Measurements from ENCODE around the gene GPR39.

Gene GPR39

GRCh38 chr2:132466428-132467028 lies 49.9 kb downstream of the GPR39 start:
- H2AFZ ChIP-seq = no peak overlapping the region
- H3K79me2 ChIP-seq = no peaks in the 10 kb centered on the region
- peaks cover 5% of the 10 kb centered on the region for H3K9me3 ChIP-seq (ENCODE audit: control insufficient read depth, low read length)
- H3K9ac ChIP-seq = no peak overlapping the region
- H3K4me3 ChIP-seq (ENCODE audit: low read depth, low read length) = no peak overlapping the region
- no peak overlapping the region for H3K4me2 ChIP-seq (ENCODE audit: low read length)
- TF ChIP-seq, protein P1, sequence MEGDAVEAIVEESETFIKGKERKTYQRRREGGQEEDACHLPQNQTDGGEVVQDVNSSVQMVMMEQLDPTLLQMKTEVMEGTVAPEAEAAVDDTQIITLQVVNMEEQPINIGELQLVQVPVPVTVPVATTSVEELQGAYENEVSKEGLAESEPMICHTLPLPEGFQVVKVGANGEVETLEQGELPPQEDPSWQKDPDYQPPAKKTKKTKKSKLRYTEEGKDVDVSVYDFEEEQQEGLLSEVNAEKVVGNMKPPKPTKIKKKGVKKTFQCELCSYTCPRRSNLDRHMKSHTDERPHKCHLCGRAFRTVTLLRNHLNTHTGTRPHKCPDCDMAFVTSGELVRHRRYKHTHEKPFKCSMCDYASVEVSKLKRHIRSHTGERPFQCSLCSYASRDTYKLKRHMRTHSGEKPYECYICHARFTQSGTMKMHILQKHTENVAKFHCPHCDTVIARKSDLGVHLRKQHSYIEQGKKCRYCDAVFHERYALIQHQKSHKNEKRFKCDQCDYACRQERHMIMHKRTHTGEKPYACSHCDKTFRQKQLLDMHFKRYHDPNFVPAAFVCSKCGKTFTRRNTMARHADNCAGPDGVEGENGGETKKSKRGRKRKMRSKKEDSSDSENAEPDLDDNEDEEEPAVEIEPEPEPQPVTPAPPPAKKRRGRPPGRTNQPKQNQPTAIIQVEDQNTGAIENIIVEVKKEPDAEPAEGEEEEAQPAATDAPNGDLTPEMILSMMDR (IDR thresholded peaks at IDR 0.05) = no peak
- no peaks in the 10 kb centered on the region for H3K4me1 ChIP-seq
- H3K36me3 ChIP-seq (ENCODE audit: control insufficient read depth, insufficient read depth, low read length) = no peaks in the 10 kb centered on the region
- H3K27ac ChIP-seq = no peak overlapping the region
- no peaks in the 10 kb centered on the region for H3K27me3 ChIP-seq (ENCODE audit: control insufficient read depth, insufficient read depth, low read length)

DNA sequence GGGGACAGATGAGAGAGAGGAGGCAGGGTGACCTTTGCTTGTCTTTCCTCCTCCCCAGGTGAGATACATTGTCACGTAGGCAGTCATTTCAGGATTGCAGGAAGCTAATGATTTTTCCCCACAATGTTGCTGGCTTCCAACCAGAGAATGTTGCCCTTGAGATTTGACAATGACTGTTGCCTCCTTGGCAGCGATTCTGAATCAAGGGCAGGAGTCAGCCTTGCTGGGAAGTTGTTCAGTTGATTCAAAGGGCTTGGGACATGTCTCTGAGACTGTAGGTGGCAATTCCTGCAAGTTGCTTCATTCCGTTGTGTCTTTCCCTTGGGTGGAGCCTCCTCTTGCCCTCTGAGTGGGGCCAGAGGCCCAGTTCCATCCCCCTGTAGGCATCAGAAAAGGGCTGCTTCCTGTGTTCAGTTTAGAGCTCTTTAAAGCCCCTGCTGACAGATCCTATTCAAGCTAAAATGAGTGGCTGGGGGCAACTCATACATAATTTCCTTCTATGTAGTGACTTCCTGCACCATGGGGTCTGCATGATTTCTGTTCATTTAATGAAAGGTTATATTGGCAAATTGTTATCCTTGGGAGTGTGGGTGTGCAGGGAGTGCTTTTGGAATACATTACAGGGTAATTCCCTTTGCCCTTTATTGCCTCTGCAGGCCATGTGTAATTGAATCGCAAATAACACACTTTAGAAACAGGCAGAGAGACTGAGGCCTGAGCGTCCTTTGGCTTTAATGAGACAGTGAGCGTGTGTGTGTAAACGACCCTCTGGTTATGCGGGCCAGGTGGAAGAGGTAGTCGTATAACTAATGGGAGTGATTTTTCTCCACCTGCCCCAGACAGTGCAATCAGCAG lies 52.4 kb downstream of the GPR39 start:
- peaks cover 5% of the 10 kb centered on the region for H3K9me3 ChIP-seq (ENCODE audit: control insufficient read depth, low read length)

DNA sequence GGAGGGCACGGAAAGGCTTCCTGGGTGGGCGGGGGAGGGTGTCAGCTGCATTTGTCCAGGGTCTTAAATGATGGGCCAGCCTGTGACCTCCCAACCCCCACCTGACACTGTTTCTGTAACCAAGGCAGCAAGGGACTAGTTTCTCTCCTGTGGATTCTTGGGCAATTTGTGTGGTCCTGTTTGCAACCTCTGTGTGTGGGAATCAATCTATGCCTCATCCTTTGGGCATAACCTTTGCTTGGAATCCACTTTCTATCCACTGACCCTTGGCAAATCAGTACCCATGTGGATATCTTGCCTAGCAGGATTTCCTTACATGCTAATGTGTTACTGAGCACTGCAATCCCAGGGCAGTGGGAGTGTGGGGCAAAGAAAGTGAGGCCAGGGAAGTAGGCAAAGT lies 54.1 kb downstream of the GPR39 start:
- no peaks in the 10 kb centered on the region for H3K79me2 ChIP-seq
- no peaks in the 10 kb centered on the region for H3K36me3 ChIP-seq (ENCODE audit: control insufficient read depth, insufficient read depth, low read length)
- TF ChIP-seq, protein P1 (IDR thresholded peaks at IDR 0.05) = no peak
- H2AFZ ChIP-seq = no peak overlapping the region
- peaks cover 5% of the 10 kb centered on the region for H3K9me3 ChIP-seq (ENCODE audit: control insufficient read depth, low read length)
- no peak overlapping the region for H3K4me3 ChIP-seq (ENCODE audit: low read depth, low read length)
- H3K4me1 ChIP-seq = no peaks in the 10 kb centered on the region
- H3K27me3 ChIP-seq (ENCODE audit: control insufficient read depth, insufficient read depth, low read length) = no peaks in the 10 kb centered on the region
- no peak overlapping the region for H3K9ac ChIP-seq
- no peak overlapping the region for H3K27ac ChIP-seq
- no peak overlapping the region for H3K4me2 ChIP-seq (ENCODE audit: low read length)

More for the DNA sequence above, 52.4 kb downstream of the GPR39 start:
- Histone ChIP-seq H3K4me3 (ENCODE audit: low read depth, low read length) (no peak overlapping the region), H3K4me1 (no peaks in the 10 kb centered on the region), H3K27ac (no peak overlapping the region), H3K9ac (no peak overlapping the region), H2AFZ (no peak overlapping the region), H3K79me2 (no peaks in the 10 kb centered on the region), H3K4me2 (ENCODE audit: low read length) (no peak overlapping the region), H3K27me3 (ENCODE audit: control insufficient read depth, insufficient read depth, low read length) (no peaks in the 10 kb centered on the region), H3K36me3 (ENCODE audit: control insufficient read depth, insufficient read depth, low read length) (no peaks in the 10 kb centered on the region)
- TF ChIP-seq, protein P1 (IDR thresholded peaks at IDR 0.05) = no peak

- H2AFZ ChIP-seq = no peak overlapping the region
- TF ChIP-seq, protein P1 (IDR thresholded peaks at IDR 0.05) = no peak
- H3K27me3 ChIP-seq (ENCODE audit: control insufficient read depth, insufficient read depth, low read length) = no peaks in the 10 kb centered on the region
Observed at GRCh38 chr2:132473174-132473883, 56.7 kb downstream of the GPR39 start.

More at GRCh38 chr2:132473174-132473883, 56.7 kb downstream of the GPR39 start:
- Histone ChIP-seq H3K4me1 (no peaks in the 10 kb centered on the region), H3K4me2 (ENCODE audit: low read length) (no peak overlapping the region), H3K79me2 (no peaks in the 10 kb centered on the region), H3K9ac (no peak overlapping the region), H3K36me3 (ENCODE audit: control insufficient read depth, insufficient read depth, low read length) (no peaks in the 10 kb centered on the region), H3K27ac (no peak overlapping the region), H3K9me3 (ENCODE audit: control insufficient read depth, low read length) (no peaks in the 10 kb centered on the region), H3K4me3 (ENCODE audit: low read depth, low read length) (no peak overlapping the region)
